ENCODE results near the gene SPATS1. TPM values are rescaled to one million over a fixed set of nuclear protein-coding genes. Genes with fewer than 3 reads are reported as not detected.
A peak's percentile ranks its signal among the peaks of the same experiment; 100 is the strongest.

Gene SPATS1, protein sequence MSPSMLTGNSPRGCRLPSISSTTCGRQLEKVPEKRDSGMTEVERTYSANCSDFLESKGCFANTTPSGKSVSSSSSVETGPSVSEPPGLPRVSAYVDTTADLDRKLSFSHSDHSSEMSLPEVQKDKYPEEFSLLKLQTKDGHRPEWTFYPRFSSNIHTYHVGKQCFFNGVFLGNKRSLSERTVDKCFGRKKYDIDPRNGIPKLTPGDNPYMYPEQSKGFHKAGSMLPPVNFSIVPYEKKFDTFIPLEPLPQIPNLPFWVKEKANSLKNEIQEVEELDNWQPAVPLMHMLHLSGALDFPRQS
- total RNA-seq, result not detected

- TF ChIP-seq, protein P1, sequence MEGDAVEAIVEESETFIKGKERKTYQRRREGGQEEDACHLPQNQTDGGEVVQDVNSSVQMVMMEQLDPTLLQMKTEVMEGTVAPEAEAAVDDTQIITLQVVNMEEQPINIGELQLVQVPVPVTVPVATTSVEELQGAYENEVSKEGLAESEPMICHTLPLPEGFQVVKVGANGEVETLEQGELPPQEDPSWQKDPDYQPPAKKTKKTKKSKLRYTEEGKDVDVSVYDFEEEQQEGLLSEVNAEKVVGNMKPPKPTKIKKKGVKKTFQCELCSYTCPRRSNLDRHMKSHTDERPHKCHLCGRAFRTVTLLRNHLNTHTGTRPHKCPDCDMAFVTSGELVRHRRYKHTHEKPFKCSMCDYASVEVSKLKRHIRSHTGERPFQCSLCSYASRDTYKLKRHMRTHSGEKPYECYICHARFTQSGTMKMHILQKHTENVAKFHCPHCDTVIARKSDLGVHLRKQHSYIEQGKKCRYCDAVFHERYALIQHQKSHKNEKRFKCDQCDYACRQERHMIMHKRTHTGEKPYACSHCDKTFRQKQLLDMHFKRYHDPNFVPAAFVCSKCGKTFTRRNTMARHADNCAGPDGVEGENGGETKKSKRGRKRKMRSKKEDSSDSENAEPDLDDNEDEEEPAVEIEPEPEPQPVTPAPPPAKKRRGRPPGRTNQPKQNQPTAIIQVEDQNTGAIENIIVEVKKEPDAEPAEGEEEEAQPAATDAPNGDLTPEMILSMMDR (IDR thresholded peaks at IDR 0.05), result no peak
- DNase-seq (ENCODE audit: low spot score) (no peak), ATAC-seq (ENCODE audit: low FRiP score) (no peak)
These were observed at the start of gene SPATS1 for GRCh38 chr6:44342489-44342888. TSS of gene SPATS1 (plus strand) at chr6:44342650. CDS start at chr6:44343096, 446 bp downstream.

GRCh38 chr6:44292661-44293365 is 49.6 kb upstream of the SPATS1 start:
- ATAC-seq (ENCODE audit: low FRiP score), result no peak
- no peak for DNase-seq (ENCODE audit: low spot score)
- TF ChIP-seq, protein P1 (IDR thresholded peaks at IDR 0.05), result no peak

- TF ChIP-seq, protein P1 (IDR thresholded peaks at IDR 0.05), result no peak
- no peak for DNase-seq (ENCODE audit: low spot score)
- ATAC-seq (ENCODE audit: low FRiP score), result no peak
These were observed 47.3 kb upstream of the SPATS1 start for GRCh38 chr6:44294832-44295791.

- DNase-seq (ENCODE audit: low spot score), result no peak
- TF ChIP-seq, protein P1 (IDR thresholded peaks at IDR 0.05), result no peak
- peak; percentile 66 for ATAC-seq (ENCODE audit: low FRiP score)
These were observed 45.1 kb upstream of the SPATS1 start for GRCh38 chr6:44297063-44298038.

- no peak for ATAC-seq (ENCODE audit: low FRiP score)
- TF ChIP-seq, protein P1 (IDR thresholded peaks at IDR 0.05), result no peak
- DNase-seq (ENCODE audit: low spot score), result no peak
These were observed 44.2 kb upstream of the SPATS1 start for GRCh38 chr6:44298055-44298803.
